Fibroblast of skin of scalp (primary cell): ENCODE results near the gene NME8.
A peak's percentile ranks its signal among the peaks of the same experiment; 100 is the strongest.

Experiments
- DNase-seq: peaks from one replicate; pipeline ENCODE4 v3.0.0-alpha.2; 2013

Gene NME8

DNA sequence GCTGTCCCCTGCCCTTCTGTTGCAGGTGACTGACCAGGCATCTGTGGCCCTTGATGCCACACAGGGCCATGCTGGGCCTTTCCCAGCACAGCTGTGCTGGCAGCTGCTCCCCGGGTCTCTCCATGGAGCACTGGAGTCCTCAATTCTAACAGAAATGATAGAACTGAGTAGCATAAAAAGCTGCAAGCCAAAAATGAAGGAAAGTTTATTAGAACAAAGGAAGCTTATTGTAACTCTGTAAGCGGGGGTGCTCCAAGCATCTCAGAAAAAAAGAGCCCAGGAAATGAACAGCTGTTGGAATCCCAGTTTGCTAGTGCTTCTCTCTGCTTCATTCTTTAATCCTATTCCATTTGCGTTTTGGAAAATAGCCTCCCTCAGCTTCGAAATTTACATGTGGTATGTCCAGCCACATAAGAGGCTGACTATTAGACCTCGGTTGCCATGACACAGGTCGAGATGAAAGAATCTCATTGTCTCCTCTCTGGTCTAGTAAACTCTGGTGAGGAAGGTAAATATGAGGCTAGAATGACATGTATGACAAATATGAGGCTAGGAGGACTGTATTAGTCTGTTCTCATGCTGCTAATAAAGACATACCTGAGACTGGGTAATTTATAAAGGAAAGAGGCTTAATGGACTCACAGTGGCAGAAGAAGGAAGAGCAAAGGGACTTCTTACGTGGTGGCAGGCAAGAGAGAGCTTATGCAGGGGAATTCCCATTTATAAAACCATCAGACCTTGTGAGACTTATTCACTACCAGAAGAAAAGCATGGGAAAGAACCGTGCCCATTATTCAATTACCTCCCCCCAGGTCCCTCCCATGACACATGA is 95.7 kb downstream of the NME8 start:
- no peak for DNase-seq

DNA sequence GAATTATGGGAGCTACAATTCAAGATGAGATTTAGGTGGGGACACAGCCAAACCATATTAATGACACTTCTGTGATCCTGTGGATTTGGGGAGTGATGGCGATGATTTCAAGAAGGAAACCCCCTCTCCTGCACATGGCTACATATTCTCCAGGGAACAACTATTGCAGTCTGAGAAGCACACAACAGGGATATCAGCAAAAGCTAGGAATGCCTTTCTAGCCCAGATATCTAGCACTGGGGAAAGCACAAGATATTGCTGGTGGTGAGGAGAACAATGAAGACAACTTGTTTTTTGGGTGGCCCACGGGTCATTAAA is 96.3 kb downstream of the NME8 start:
- DNase-seq: no peak

DNA sequence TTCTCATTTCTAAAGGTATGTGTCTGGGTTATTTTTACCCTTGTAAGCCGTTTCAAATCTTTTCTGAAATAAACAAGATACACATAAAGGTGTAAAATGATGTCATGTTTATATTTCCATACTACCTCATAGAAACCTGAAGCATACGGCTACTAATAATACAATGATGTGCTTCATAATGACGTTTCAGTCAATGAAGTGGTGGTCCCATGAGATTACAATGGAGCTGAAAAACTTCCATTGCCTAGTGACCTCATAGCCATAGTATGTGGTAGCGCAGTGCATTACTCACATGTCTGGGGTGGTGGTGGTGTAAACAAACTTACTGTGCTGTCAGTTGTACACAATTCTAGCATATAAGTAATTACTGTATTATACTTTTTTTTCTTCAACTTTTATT is 96.9 kb downstream of the NME8 start:
- peak; percentile 50 for DNase-seq

DNA sequence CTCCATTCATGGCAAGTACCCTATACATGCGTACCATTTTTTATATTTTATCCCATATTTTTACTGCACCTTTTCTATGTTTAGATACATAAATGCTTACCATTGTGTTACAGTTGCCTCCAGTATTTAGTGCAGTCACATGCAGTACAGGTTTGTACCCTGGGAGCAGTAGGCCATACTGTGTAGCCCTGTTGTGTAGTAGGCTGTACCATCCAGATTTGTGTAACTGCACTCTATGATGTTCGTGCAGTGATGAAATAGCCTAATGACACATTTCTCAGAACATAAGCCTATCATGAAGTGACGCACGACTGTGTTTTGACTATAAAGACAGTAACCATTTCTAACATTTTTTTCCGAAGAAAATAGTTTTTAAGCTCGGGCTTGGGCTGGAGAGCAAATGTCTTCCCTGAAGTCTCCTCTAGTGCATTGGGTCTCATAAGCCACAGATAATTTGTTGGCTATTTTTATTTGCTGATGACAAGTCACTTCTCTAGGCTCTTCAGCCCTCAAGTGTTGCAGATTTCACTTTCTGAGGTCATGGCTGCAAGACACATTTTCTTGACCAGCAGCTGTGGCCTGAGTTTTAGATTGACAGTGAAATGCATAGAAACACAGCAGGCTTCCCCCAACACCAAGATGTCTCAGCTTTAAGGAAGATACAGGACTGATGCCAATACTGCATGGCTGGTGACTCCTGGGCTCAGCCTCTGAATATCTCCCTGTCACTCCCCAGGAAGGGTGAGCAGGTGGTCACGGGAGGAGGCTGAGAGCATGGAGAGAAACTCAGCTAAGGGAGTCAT is 98.9 kb downstream of the NME8 start:
- DNase-seq: no peak

DNA sequence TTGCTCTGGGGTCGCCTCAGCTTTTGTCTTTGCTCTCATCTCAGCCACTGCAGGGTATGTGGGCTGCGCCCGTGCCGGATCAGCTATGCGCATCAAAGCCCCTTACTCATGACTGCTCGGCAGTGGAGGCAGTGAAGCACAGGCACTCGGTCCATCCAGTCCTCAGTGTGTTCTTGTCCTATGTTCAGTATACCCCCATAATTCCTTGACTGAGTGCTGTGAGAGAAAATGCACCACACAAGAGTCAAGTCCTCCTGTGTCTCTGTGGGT is 99.5 kb downstream of the NME8 start:
- DNase-seq: no peak
